ENCODE results near the gene PPP1R12A. TPM values are rescaled to one million over a fixed set of nuclear protein-coding genes. Genes with fewer than 3 reads are reported as not detected.
"Not testable (repeated sequence)": the region's sequence is repeated elsewhere in the genome, so short reads cannot be mapped to it uniquely, and the experiment has no call there.

Gene PPP1R12A
- total and polyA plus RNA-seq, 4 donors, result 13.2 to 250 (median 38.2) TPM

GRCh38 chr12:79982086-79983062, 47.5 kb upstream of the PPP1R12A start:
- H3K9me3 ChIP-seq (ENCODE audit: control insufficient read depth in 4 of 4, insufficient read depth in 3 of 4, low read length in 3 of 4), result no peaks in the 10 kb centered on the region
- 64 to 70% methylated on average over 5 of the region's 5 CpGs for WGBS, 2 donors
- no peak overlapping the region for H3K27ac ChIP-seq (ENCODE audit: low read depth in 1 of 2, low read length in 1 of 2)
- no peak for TF ChIP-seq CTCF (IDR thresholded peaks at IDR 0.05; ENCODE audit: control extremely low read depth, extremely low read depth)
- DNase-seq (no peak), ATAC-seq (ENCODE audit: insufficient read depth, low FRiP score) (no peak)
- no peak overlapping the region for H3K9ac ChIP-seq (ENCODE audit: insufficient read depth in 1 of 2, low read length in 2 of 2)
- H3K27me3 ChIP-seq (ENCODE audit: control insufficient read depth in 3 of 3, insufficient read depth in 3 of 3, low read length in 2 of 3), result no peaks in the 10 kb centered on the region
- H3K4me3 ChIP-seq, result no peak overlapping the region
- no peaks in the 10 kb centered on the region for H3K36me3 ChIP-seq (ENCODE audit: control insufficient read depth in 4 of 4, insufficient read depth in 4 of 4, low read length in 4 of 4)
- peaks cover 0 to 4% (median 0%) of the 10 kb centered on the region in 5 donors for H3K4me1 ChIP-seq (ENCODE audit: control insufficient read depth in 5 of 5, insufficient read depth in 5 of 5, low read length in 5 of 5)

GRCh38 chr12:79978692-79979091, 43.8 kb upstream of the PPP1R12A start:
- Histone ChIP-seq H3K27ac (ENCODE audit: low read depth in 1 of 2, low read length in 1 of 2) (no peak overlapping the region), H3K36me3 (ENCODE audit: control insufficient read depth in 4 of 4, insufficient read depth in 4 of 4, low read length in 4 of 4) (no peaks in the 10 kb centered on the region), H3K27me3 (ENCODE audit: control insufficient read depth in 3 of 3, insufficient read depth in 3 of 3, low read length in 2 of 3) (no peaks in the 10 kb centered on the region), H3K4me1 (ENCODE audit: control insufficient read depth in 5 of 5, insufficient read depth in 5 of 5, low read length in 5 of 5) (no peaks in the 10 kb centered on the region), H3K9ac (ENCODE audit: insufficient read depth in 1 of 2, low read length in 2 of 2) (no peak overlapping the region), H3K9me3 (ENCODE audit: control insufficient read depth in 4 of 4, insufficient read depth in 3 of 4, low read length in 3 of 4) (no peaks in the 10 kb centered on the region), H3K4me3 (no peak overlapping the region)
- WGBS, 2 donors, result 15 to 34% methylated on average over 1 of the region's 1 CpG
- TF ChIP-seq CTCF (IDR thresholded peaks at IDR 0.05; ENCODE audit: control extremely low read depth, extremely low read depth), result no peak
- no peak for DNase-seq
- no peak for ATAC-seq (ENCODE audit: insufficient read depth, low FRiP score)

- not testable (repeated sequence) for H3K9me3 ChIP-seq (ENCODE audit: control insufficient read depth in 4 of 4, insufficient read depth in 3 of 4, low read length in 3 of 4); DNase-seq; H3K4me3 ChIP-seq; H3K27ac ChIP-seq (ENCODE audit: low read depth in 1 of 2, low read length in 1 of 2); H3K36me3 ChIP-seq (ENCODE audit: control insufficient read depth in 4 of 4, insufficient read depth in 4 of 4, low read length in 4 of 4); ATAC-seq (ENCODE audit: insufficient read depth, low FRiP score); H3K9ac ChIP-seq (ENCODE audit: insufficient read depth in 1 of 2, low read length in 2 of 2); H3K4me1 ChIP-seq (ENCODE audit: control insufficient read depth in 5 of 5, insufficient read depth in 5 of 5, low read length in 5 of 5); H3K27me3 ChIP-seq (ENCODE audit: control insufficient read depth in 3 of 3, insufficient read depth in 3 of 3, low read length in 2 of 3)
- 92 to 99% methylated on average over 3 of the region's 3 CpGs for WGBS, 2 donors
These were observed 43.1 kb upstream of the PPP1R12A start for GRCh38 chr12:79977856-79978460.

- no peaks in the 10 kb centered on the region for H3K9me3 ChIP-seq (ENCODE audit: control insufficient read depth in 4 of 4, insufficient read depth in 3 of 4, low read length in 3 of 4)
- no peaks in the 10 kb centered on the region for H3K4me1 ChIP-seq (ENCODE audit: control insufficient read depth in 5 of 5, insufficient read depth in 5 of 5, low read length in 5 of 5)
- 95 to 96% methylated on average over 5 of the region's 5 CpGs for WGBS, 2 donors
- H3K9ac ChIP-seq (ENCODE audit: insufficient read depth in 1 of 2, low read length in 2 of 2), result no peak overlapping the region
- no peak for TF ChIP-seq CTCF (IDR thresholded peaks at IDR 0.05; ENCODE audit: control extremely low read depth, extremely low read depth)
- no peaks in the 10 kb centered on the region for H3K36me3 ChIP-seq (ENCODE audit: control insufficient read depth in 4 of 4, insufficient read depth in 4 of 4, low read length in 4 of 4)
- no peak overlapping the region for H3K4me3 ChIP-seq
- ATAC-seq (ENCODE audit: insufficient read depth, low FRiP score), result no peak
- H3K27me3 ChIP-seq (ENCODE audit: control insufficient read depth in 3 of 3, insufficient read depth in 3 of 3, low read length in 2 of 3), result no peaks in the 10 kb centered on the region
- DNase-seq, result no peak
- H3K27ac ChIP-seq (ENCODE audit: low read depth in 1 of 2, low read length in 1 of 2), result no peak overlapping the region
These were observed 40.2 kb upstream of the PPP1R12A start for GRCh38 chr12:79975143-79975542.
